Measurements from ENCODE around the gene RBM48.

Gene RBM48

DNA sequence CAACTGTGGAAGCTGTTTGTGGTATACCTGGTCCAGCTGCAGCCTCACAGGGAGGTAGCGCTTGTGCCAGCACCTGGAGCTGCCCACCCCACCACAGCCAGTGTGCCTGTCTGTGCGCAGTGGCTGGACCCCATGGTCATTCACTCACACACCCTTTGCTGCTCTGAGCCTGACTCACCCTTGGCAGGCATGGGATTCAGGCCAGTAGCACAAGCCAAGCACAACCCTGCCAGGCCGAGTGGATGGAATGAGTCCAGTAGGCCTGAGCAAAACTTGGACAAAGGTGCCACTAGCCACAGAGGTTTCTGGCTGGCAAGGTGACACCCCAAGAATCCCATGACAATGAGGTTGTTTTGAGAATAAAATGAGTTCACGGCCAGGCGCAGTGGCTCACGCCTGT is 19.0 kb downstream of the RBM48 start:
- DNase-seq = no peak
- Histone ChIP-seq H3F3A (ENCODE audit: insufficient read depth, low read length) (no peaks in the 10 kb centered on the region), H3K4me3 (ENCODE audit: low read length) (no peak overlapping the region), H3K27me3 (replicated peaks; ENCODE audit: insufficient read depth, low read length) (no peaks in the 10 kb centered on the region), H3K4me1 (ENCODE audit: low read length) (no peaks in the 10 kb centered on the region), H2AFZ (ENCODE audit: low read length) (no peak overlapping the region), H3K79me2 (ENCODE audit: low read length) (no peaks in the 10 kb centered on the region), H3K9ac (ENCODE audit: low read length) (no peak overlapping the region), H3K4me2 (ENCODE audit: low read depth, low read length) (no peak overlapping the region), H4K20me1 (ENCODE audit: insufficient read depth, low read length) (no peaks in the 10 kb centered on the region), H3K36me3 (replicated peaks; ENCODE audit: insufficient read depth, low read length) (no peaks in the 10 kb centered on the region), H3K9me3 (replicated peaks; ENCODE audit: insufficient read depth, low read length) (no peaks in the 10 kb centered on the region), H3K27ac (ENCODE audit: low read length) (no peak overlapping the region), H3K9me2 (replicated peaks; ENCODE audit: insufficient read depth, low read length) (no peaks in the 10 kb centered on the region)
- TF ChIP-seq, protein P1, sequence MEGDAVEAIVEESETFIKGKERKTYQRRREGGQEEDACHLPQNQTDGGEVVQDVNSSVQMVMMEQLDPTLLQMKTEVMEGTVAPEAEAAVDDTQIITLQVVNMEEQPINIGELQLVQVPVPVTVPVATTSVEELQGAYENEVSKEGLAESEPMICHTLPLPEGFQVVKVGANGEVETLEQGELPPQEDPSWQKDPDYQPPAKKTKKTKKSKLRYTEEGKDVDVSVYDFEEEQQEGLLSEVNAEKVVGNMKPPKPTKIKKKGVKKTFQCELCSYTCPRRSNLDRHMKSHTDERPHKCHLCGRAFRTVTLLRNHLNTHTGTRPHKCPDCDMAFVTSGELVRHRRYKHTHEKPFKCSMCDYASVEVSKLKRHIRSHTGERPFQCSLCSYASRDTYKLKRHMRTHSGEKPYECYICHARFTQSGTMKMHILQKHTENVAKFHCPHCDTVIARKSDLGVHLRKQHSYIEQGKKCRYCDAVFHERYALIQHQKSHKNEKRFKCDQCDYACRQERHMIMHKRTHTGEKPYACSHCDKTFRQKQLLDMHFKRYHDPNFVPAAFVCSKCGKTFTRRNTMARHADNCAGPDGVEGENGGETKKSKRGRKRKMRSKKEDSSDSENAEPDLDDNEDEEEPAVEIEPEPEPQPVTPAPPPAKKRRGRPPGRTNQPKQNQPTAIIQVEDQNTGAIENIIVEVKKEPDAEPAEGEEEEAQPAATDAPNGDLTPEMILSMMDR (IDR thresholded peaks at IDR 0.05; ENCODE audit: low read length) = no peak
- TF ChIP-seq EZH2phosphoT487 (IDR thresholded peaks at IDR 0.05; ENCODE audit: low read length) (no peak), EZH2 (optimal IDR thresholded peaks at IDR 0.05; ENCODE audit: low read depth, low read length) (no peak)

DNA sequence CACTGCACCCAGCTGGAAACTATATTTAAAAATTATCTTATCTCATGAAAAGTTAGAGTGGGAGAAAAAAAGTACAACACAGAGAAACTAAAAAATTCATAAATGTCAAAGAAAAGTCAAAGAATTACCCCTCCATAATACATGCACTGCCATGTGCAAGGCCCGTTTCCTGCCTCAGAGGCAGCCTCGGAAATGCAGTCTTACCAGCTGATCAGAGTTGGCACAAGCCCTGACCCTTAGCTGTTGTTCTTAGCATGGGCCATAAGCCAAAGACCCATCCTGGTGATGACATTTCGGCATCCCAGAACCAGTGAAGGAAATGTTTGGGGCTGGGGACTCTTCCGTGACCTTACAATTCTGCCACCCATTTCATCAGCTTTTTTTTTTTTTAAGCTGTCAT is 21.6 kb downstream of the RBM48 start:
- DNase-seq = no peak
- no peak overlapping the region for H3K4me3 ChIP-seq (ENCODE audit: low read length)

DNA sequence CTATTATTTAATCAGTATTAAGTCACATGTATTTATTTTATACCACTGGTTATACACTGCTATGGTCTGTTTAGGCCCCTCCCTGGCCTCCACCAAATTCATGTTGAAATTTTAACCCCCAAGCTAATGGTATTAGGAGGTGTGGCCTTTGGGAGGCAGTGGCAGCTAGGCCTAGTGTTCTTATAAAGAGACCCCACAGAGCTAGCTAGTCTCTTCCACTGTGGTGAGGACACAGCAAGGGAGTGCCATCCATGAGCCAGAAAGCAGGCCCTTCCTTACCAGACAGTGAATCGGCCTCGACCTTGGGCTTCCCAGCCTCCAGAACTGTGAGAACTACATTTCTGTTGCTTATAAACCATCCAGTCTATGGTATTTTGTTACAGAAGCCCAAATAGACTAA is 28.7 kb downstream of the RBM48 start:
- H3K36me3 ChIP-seq (replicated peaks; ENCODE audit: insufficient read depth, low read length) = no peaks in the 10 kb centered on the region

More for the DNA sequence above, 21.6 kb downstream of the RBM48 start:
- TF ChIP-seq EZH2 (optimal IDR thresholded peaks at IDR 0.05; ENCODE audit: low read depth, low read length) (no peak), EZH2phosphoT487 (IDR thresholded peaks at IDR 0.05; ENCODE audit: low read length) (no peak)
- TF ChIP-seq, protein P1 (IDR thresholded peaks at IDR 0.05; ENCODE audit: low read length) = no peak
- no peak overlapping the region for H3K27ac ChIP-seq (ENCODE audit: low read length)
- H3F3A ChIP-seq (ENCODE audit: insufficient read depth, low read length) = no peaks in the 10 kb centered on the region
- H3K9ac ChIP-seq (ENCODE audit: low read length) = no peak overlapping the region
- no peaks in the 10 kb centered on the region for H3K9me3 ChIP-seq (replicated peaks; ENCODE audit: insufficient read depth, low read length)
- H3K27me3 ChIP-seq (replicated peaks; ENCODE audit: insufficient read depth, low read length) = no peaks in the 10 kb centered on the region
- H3K4me1 ChIP-seq (ENCODE audit: low read length) = no peaks in the 10 kb centered on the region
- H3K4me2 ChIP-seq (ENCODE audit: low read depth, low read length) = no peak overlapping the region
- no peaks in the 10 kb centered on the region for H3K36me3 ChIP-seq (replicated peaks; ENCODE audit: insufficient read depth, low read length)
- no peaks in the 10 kb centered on the region for H4K20me1 ChIP-seq (ENCODE audit: insufficient read depth, low read length)
- H3K79me2 ChIP-seq (ENCODE audit: low read length) = no peaks in the 10 kb centered on the region
- H3K9me2 ChIP-seq (replicated peaks; ENCODE audit: insufficient read depth, low read length) = no peaks in the 10 kb centered on the region
- H2AFZ ChIP-seq (ENCODE audit: low read length) = no peak overlapping the region

More for the DNA sequence above, 28.7 kb downstream of the RBM48 start:
- Histone ChIP-seq H3K9me3 (replicated peaks; ENCODE audit: insufficient read depth, low read length) (no peaks in the 10 kb centered on the region), H3K4me1 (ENCODE audit: low read length) (no peaks in the 10 kb centered on the region), H3K27me3 (replicated peaks; ENCODE audit: insufficient read depth, low read length) (no peaks in the 10 kb centered on the region), H3K27ac (ENCODE audit: low read length) (no peak overlapping the region), H3K4me3 (ENCODE audit: low read length) (no peak overlapping the region), H3K9ac (ENCODE audit: low read length) (no peak overlapping the region), H2AFZ (ENCODE audit: low read length) (no peak overlapping the region), H3K79me2 (ENCODE audit: low read length) (no peaks in the 10 kb centered on the region), H3F3A (ENCODE audit: insufficient read depth, low read length) (no peaks in the 10 kb centered on the region), H4K20me1 (ENCODE audit: insufficient read depth, low read length) (no peaks in the 10 kb centered on the region), H3K4me2 (ENCODE audit: low read depth, low read length) (no peak overlapping the region), H3K9me2 (replicated peaks; ENCODE audit: insufficient read depth, low read length) (no peaks in the 10 kb centered on the region)
- TF ChIP-seq EZH2phosphoT487 (IDR thresholded peaks at IDR 0.05; ENCODE audit: low read length) = no peak
- no peak for TF ChIP-seq EZH2 (optimal IDR thresholded peaks at IDR 0.05; ENCODE audit: low read depth, low read length)
- TF ChIP-seq, protein P1 (IDR thresholded peaks at IDR 0.05; ENCODE audit: low read length) = no peak
- no peak for DNase-seq
